GM19238 (cell line): ENCODE measurements around the gene TCHH.

Source experiments
- DNase-seq: peaks from one replicate; pipeline ENCODE4 v3.0.0; 2011; ENCODE audit warnings: low spot score; ENCODE audit not compliant: insufficient read length

Gene TCHH

DNA sequence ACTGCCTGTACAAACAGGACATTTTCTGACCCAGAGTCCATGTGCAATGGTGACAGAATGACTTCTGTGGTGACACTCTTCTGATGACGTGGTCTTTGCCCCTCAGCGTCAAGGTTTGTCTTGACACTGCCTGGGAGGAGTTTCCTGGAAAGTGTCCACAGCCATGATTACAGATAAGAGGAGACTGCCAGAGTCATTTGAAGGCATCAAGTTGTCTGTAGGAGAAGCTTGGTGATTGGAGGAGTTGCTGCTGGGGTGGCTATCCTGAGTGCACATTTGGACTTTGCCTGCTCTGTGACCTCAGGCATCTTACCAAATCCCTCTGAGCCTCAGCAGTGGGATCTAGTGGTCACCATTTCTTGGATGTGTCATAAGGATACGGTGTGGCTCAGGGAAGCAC is 44.1 kb downstream of the TCHH start:
- no peak for DNase-seq

DNA sequence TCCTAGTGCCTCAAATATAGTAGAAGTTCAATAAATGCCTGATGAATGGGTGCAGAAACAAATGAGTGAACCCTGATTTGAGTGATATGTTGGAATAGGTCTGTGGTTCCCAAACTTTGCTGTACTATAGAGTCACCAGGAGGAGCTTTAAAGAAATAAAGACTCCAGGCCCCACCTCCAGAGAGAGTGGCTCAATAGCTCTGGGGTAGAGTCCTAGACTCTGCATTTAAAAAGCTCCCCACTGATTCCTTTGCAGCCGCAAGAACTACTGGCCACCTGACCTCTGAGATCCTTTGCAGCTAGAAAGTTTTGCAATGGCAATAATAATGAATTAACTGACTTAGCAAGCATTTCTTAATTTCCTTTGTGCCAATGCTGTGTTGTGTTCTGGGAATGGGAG is 47.3 kb downstream of the TCHH start:
- no peak for DNase-seq

DNA sequence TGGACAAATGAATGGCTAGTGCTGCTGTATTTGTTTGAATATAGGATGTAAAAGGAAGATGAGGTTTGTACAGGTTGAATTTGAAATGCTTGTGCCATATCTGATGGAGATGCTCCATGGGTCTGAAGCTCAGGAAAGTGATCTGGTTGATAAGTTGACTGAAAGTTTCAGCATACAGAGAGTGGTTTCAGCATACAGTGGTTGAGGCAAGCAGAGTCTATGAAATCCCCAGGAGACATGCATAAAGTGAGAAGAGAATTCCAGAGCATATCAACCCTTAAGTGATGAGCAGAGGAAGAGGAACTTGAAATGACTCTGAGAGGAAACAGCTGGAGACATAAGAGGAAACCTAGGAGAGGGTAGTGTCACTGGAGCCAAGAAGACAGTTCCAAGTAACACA is 48.1 kb downstream of the TCHH start:
- DNase-seq, result no peak

DNA sequence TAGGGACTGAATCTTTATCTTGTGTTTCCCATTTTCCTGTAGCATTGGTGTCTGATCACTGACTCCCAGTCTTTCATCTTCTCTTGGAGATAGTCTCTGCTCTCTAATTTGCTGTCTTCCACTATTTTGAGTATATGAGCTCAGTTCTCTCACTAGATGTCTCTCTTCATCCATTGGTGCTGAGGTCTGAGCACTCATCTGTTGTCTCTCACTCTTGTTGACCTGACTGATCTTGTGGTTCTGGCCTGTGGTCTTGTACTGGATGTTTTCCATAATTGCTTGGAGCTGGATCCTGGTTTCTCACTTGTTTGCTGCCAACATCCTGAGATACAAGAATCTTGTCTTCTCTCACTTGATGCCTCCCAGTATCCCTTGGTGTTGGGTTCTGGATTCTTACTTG is 53.3 kb downstream of the TCHH start:
- DNase-seq, result no peak
